HepG2 (cell line): ENCODE measurements around the gene BGN. TPM values are rescaled to one million over a fixed set of nuclear protein-coding genes. Genes with fewer than 3 reads are reported as not detected.

Experiments
- ATAC-seq: fragments of 200-7000 bp; cut with Tn5 transposase; 3 replicates; pipeline ENCODE4 v1.9.1; 2020; ENCODE audit warnings: mild to moderate bottlenecking, moderate library complexity
- BruUV-seq: library from RNA; stranded (reverse); fragments of 400-500 nt; replicated peaks from 2 replicates; lab custom pipeline; 2021; lab: Mats Ljungman, UMichigan
- CTCF ChIA-PET: fragments of 300-600 bp; formaldehyde crosslinking; extraction: SDS; loops from one replicate; lab custom pipeline; 2021; ENCODE audit warnings: low total read pairs, inconsistent platforms, low intra/inter-chr PET ratio; lab: Yijun Ruan, JAX
- POLR2A ChIA-PET: fragments of 350-600 bp; sonication (Branson Sonifier 250); formaldehyde crosslinking; loops from one replicate; lab custom pipeline; 2020; ENCODE audit warnings: antibody characterized with exemption, inconsistent platforms; lab: Yijun Ruan, JAX
- DNase-seq: peaks from one replicate; pipeline ENCODE4 v3.0.0-alpha.2; 2015; ENCODE audit warnings: low spot score
- FAIRE-seq: peaks from 3 replicates; lab custom pipeline; 2011; peaks lifted over from hg19 to GRCh38; lab: Jason Lieb, UNC
- H2AFZ ChIP-seq: one replicate; pipeline ENCODE4 v1.6.1; 2011; ENCODE audit warnings: low read length, inconsistent platforms
- H3K27ac ChIP-seq: fragments of 300-600 bp; 3 replicates; pipeline ENCODE4 v1.8.0; 2011; ENCODE audit warnings: mixed run types, mild to moderate bottlenecking, mixed read lengths, low read length, inconsistent platforms; ENCODE audit not compliant: insufficient read depth; ENCODE audit errors: extremely low read length
- H3K27me3 ChIP-seq, 2 experiments: fragments of 200-600 bp in 1 of 2; 2 replicates in 1 of 2; 3 replicates in 1 of 2; pipeline versions ENCODE4 v1.6.0 to v1.8.0; 2011; ENCODE audit warnings: low read length in 2 of 2, mild to moderate bottlenecking in 2 of 2, moderate library complexity in 2 of 2, inconsistent platforms in 1 of 2; ENCODE audit not compliant: insufficient read depth in 2 of 2, control insufficient read depth in 1 of 2
- H3K36me3 ChIP-seq, 2 experiments: fragments of 200-600 bp in 1 of 2; replicated peaks in 1 of 2; 2 replicates in 1 of 2; 3 replicates in 1 of 2; pipeline versions ENCODE4 v1.5.1 to v1.8.0; 2011; ENCODE audit warnings: low read length in 2 of 2, inconsistent platforms in 1 of 2; ENCODE audit not compliant: insufficient read depth in 2 of 2, control insufficient read depth in 1 of 2
- H3K4me1 ChIP-seq: 2 replicates; pipeline ENCODE4 v1.5.1; 2012; ENCODE audit warnings: low read length, inconsistent platforms; ENCODE audit not compliant: insufficient read depth
- H3K4me2 ChIP-seq: 2 replicates; pipeline ENCODE4 v1.6.0; 2011; ENCODE audit warnings: low read depth, low read length, inconsistent platforms
- H3K4me3 ChIP-seq, 3 experiments: fragments of 200-600 bp in 1 of 3; sonication (generic), shearing (Covaris generic) in 1 of 3; replicated peaks in 1 of 3; 2 replicates each; pipeline ENCODE4 v1.5.1; 2011 to 2016; ENCODE audit warnings: low read length in 3 of 3, inconsistent platforms in 2 of 3, low read depth in 2 of 3, mild to moderate bottlenecking in 2 of 3, control low read depth in 1 of 3, mixed read lengths in 1 of 3; ENCODE audit not compliant: insufficient read depth in 1 of 3
- H3K79me2 ChIP-seq: one replicate; pipeline ENCODE4 v1.6.1; 2011; ENCODE audit warnings: low read length, inconsistent platforms; ENCODE audit not compliant: insufficient read depth
- H3K9ac ChIP-seq: 2 replicates; pipeline ENCODE4 v1.6.0; 2011; ENCODE audit warnings: mild to moderate bottlenecking, low read depth, low read length, inconsistent platforms; ENCODE audit not compliant: insufficient read depth
- H3K9me3 ChIP-seq: 2 replicates; pipeline ENCODE4 v1.5.1; 2012; ENCODE audit warnings: mild to moderate bottlenecking, low read length
- H4K20me1 ChIP-seq: 2 replicates; pipeline ENCODE4 v1.6.0; 2011; ENCODE audit warnings: inconsistent platforms, mild to moderate bottlenecking, low read length, moderate library complexity; ENCODE audit not compliant: insufficient read depth
- AGO2 ChIP-seq: fragments of 200-400 bp; formaldehyde crosslinking; optimal IDR thresholded peaks from 2 replicates; pipeline ENCODE3; 2017; ENCODE audit warnings: mild to moderate bottlenecking, low read depth, low read length, moderate library complexity
- HOMEZ ChIP-seq: IDR thresholded peaks from 2 replicates; pipeline ENCODE4 v1.6.1; 2016; ENCODE audit warnings: low read depth
- JARID2 ChIP-seq: sonication (generic); formaldehyde crosslinking; IDR thresholded peaks from 2 replicates; pipeline ENCODE4 v1.8.1; 2023; ENCODE audit warnings: missing genetic modification reagents, inconsistent platforms; ENCODE audit not compliant: insufficient replicate concordance
- MAFG ChIP-seq: sonication (generic); formaldehyde crosslinking; IDR thresholded peaks from 2 replicates; pipeline ENCODE4 v1.5.1; 2020; ENCODE audit warnings: mild to moderate bottlenecking, missing genetic modification reagents
- NR2F6 ChIP-seq, 2 experiments: IDR thresholded peaks; 2 replicates each; pipeline ENCODE4 v1.6.1; 2016; ENCODE audit warnings: antibody characterized with exemption in 1 of 2, mild to moderate bottlenecking in 1 of 2
- REXO4 ChIP-seq: sonication (generic); formaldehyde crosslinking; IDR thresholded peaks from 2 replicates; pipeline ENCODE4 v1.8.0; 2022; ENCODE audit warnings: missing genetic modification reagents, mild to moderate bottlenecking, borderline replicate concordance
- SYNCRIP ChIP-seq: fragments of 200-400 bp; formaldehyde crosslinking; IDR thresholded peaks from 2 replicates; pipeline ENCODE4 v1.6.1; 2018; ENCODE audit warnings: mild to moderate bottlenecking, low read depth, low read length; ENCODE audit not compliant: insufficient read depth
- ZFP82 ChIP-seq: sonication (generic); formaldehyde crosslinking; IDR thresholded peaks from 2 replicates; pipeline ENCODE4 v1.5.1; 2020; ENCODE audit warnings: mild to moderate bottlenecking, missing genetic modification reagents, borderline replicate concordance
- ZNF44 ChIP-seq: sonication (generic); formaldehyde crosslinking; IDR thresholded peaks from 2 replicates; pipeline ENCODE4 v1.5.1; 2020; ENCODE audit warnings: mild to moderate bottlenecking, missing genetic modification reagents
- ZNF556 ChIP-seq: sonication (generic); formaldehyde crosslinking; IDR thresholded peaks from 2 replicates; pipeline ENCODE4 v1.4.0; 2020; ENCODE audit warnings: mild to moderate bottlenecking, missing genetic modification reagents, borderline replicate concordance
- ZNF780A ChIP-seq: sonication (generic); formaldehyde crosslinking; IDR thresholded peaks from 2 replicates; pipeline ENCODE4 v1.8.0; 2022; ENCODE audit warnings: mild to moderate bottlenecking, missing genetic modification reagents, moderate library complexity
- WGBS: methylation state at CpG from one replicate; pipeline ENCODE4 v1.1.6; 2017; ENCODE audit warnings: low lambda C conversion rate; 5-methylcytosine and 5-hydroxymethylcytosine counted together
- in situ Hi-C: cut with HindIII; loops from 2 replicates; pipeline ENCODE4 v1.10.0; 2017; ENCODE audit warnings: low pct_unique_long_range_greater_than_20kb; ENCODE audit not compliant: extremely low pct_ligation_motif_present
- intact Hi-C: fragments of 100-400 bp; cut with micrococcal nuclease; formaldehyde crosslinking; loops from one replicate; pipeline ENCODE4 v1.10.0; 2022; ENCODE audit not compliant: unreplicated experiment
- polyA plus RNA-seq, 8 experiments: library from polyadenylated mRNA; depleted of rRNA in 3 of 8; stranded (reverse) in 7 of 8; unstranded in 1 of 8; fragments of >200 nt; fragmentation: Illumina TruSeq in 4 of 8; extraction: Trizol in 4 of 8; gene quantifications; 2 replicates each; pipeline versions ENCODE4 v1.2.1 to v1.2.3, GENCODE V29; 2011 to 2016; ENCODE audit warnings: low read depth in 4 of 8, missing spikeins in 1 of 8, mixed read lengths in 1 of 8; ENCODE audit not compliant: insufficient read depth in 1 of 8
- total RNA-seq, 5 experiments: library from RNA; depleted of rRNA; stranded (reverse); fragments of >200 nt; fragmentation: Illumina TruSeq; extraction: Trizol; gene quantifications; 2 replicates each; pipeline ENCODE4 v1.2.3, GENCODE V29; 2016; ENCODE audit warnings: low read depth in 1 of 5
- TF ChIP-seq, protein P1 (sequence below): IDR thresholded peaks from 2 replicates; pipeline ENCODE4 v1.6.1; 2016
- TF ChIP-seq, protein P2 (sequence below): sonication (generic); formaldehyde crosslinking; IDR thresholded peaks from 2 replicates; pipeline ENCODE4 v1.4.0; 2020; ENCODE audit warnings: missing genetic modification reagents, borderline replicate concordance

Gene BGN
- total and polyA plus RNA-seq, 2 of the 13 experiments (the other 11 are each of a cell fraction or from before 2014, with no cell fraction given) = 0.18 to 0.63 TPM

GRCh38 chrX:153445856-153446635 lies 48.7 kb upstream of the BGN start, which contains the start of gene TREX2:
TREX2 (minus strand) TSS chrX:153446056; CDS start chrX:153445430, 626 bp downstream.
- no peaks in the 10 kb centered on the region for H3K4me1 ChIP-seq
- in situ Hi-C loops (no loop called here), intact Hi-C loops (no loop called here)
- no peaks in the 10 kb centered on the region for H3K27me3 ChIP-seq
- H3K9ac ChIP-seq = no peak within 1 kb of the TSS
- H3K27ac ChIP-seq = no peak within 1 kb of the TSS
- BruUV-seq = no TSS peak
- no peaks in the 10 kb centered on the region for H3K9me3 ChIP-seq
- no peak for FAIRE-seq
- ChIA-PET CTCF (no interaction called here), POLR2A (no interaction called here)
- no CpG with 5 or more reads among the region's 30 CpGs for WGBS
- H3K4me2 ChIP-seq = no peak within 1 kb of the TSS
- H3K36me3 ChIP-seq = no peaks in the 10 kb centered on the region
- no peak for DNase-seq
- no peak for ATAC-seq
- no peak within 1 kb of the TSS for H2AFZ ChIP-seq
- H3K4me3 ChIP-seq = no peak within 1 kb of the TSS
- no peaks in the 10 kb centered on the region for H4K20me1 ChIP-seq
- no peak for TF ChIP-seq NR2F6 (IDR thresholded peaks at IDR 0.05)
- no peak for TF ChIP-seq NR2F6 (CRISPR knock-in tag; IDR thresholded peaks at IDR 0.05)
- TF ChIP-seq REXO4 = no peak
- TF ChIP-seq AGO2 = peak; percentile 36
- no peaks in the 10 kb centered on the region for H3K79me2 ChIP-seq

DNA sequence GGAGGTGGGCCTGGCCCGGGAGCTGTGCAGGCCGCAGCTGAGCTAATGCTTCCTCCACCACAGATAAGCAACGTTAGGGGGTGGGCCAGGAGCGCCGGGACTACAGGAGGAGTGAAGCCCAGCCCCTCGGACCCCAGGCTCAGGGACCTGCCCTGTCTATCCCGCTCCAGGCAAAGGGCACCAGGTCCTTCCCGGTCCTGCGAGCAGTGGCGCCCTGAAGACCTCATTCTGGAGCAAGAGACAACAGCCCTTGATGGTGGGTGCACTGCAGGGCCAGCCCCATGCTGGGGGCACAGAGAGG lies 48.2 kb upstream of the BGN start:
- Histone ChIP-seq H3K27ac (no peak overlapping the region), H2AFZ (no peak overlapping the region), H3K9me3 (no peaks in the 10 kb centered on the region), H3K4me3 (no peak overlapping the region), H3K9ac (no peak overlapping the region), H3K4me1 (no peaks in the 10 kb centered on the region), H4K20me1 (no peaks in the 10 kb centered on the region), H3K27me3 (no peaks in the 10 kb centered on the region), H3K4me2 (no peak overlapping the region), H3K36me3 (no peaks in the 10 kb centered on the region), H3K79me2 (no peaks in the 10 kb centered on the region)
- ChIA-PET POLR2A (no interaction called here), CTCF (no interaction called here)
- WGBS = no CpG with 5 or more reads among the region's 10 CpGs
- BruUV-seq = no TSS peak
- intact Hi-C loops (no loop called here), in situ Hi-C loops (no loop called here)
- DNase-seq = no peak
- ATAC-seq = no peak
- FAIRE-seq = no peak
- TF ChIP-seq ZNF556 (no peak), HOMEZ (CRISPR knock-in tag) (no peak), JARID2 (CRISPR knock-in tag) (no peak), MAFG (CRISPR knock-in tag) (no peak), ZNF780A (CRISPR knock-in tag) (no peak), ZFP82 (CRISPR knock-in tag) (no peak), SYNCRIP (no peak), ZNF44 (no peak)
- TF ChIP-seq, protein P1, sequence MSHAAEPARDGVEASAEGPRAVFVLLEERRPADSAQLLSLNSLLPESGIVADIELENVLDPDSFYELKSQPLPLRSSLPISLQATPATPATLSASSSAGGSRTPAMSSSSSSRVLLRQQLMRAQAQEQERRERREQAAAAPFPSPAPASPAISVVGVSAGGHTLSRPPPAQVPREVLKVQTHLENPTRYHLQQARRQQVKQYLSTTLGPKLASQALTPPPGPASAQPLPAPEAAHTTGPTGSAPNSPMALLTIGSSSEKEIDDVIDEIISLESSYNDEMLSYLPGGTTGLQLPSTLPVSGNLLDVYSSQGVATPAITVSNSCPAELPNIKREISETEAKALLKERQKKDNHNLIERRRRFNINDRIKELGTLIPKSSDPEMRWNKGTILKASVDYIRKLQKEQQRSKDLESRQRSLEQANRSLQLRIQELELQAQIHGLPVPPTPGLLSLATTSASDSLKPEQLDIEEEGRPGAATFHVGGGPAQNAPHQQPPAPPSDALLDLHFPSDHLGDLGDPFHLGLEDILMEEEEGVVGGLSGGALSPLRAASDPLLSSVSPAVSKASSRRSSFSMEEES (CRISPR knock-in tag) = no peak
- TF ChIP-seq, protein P2, sequence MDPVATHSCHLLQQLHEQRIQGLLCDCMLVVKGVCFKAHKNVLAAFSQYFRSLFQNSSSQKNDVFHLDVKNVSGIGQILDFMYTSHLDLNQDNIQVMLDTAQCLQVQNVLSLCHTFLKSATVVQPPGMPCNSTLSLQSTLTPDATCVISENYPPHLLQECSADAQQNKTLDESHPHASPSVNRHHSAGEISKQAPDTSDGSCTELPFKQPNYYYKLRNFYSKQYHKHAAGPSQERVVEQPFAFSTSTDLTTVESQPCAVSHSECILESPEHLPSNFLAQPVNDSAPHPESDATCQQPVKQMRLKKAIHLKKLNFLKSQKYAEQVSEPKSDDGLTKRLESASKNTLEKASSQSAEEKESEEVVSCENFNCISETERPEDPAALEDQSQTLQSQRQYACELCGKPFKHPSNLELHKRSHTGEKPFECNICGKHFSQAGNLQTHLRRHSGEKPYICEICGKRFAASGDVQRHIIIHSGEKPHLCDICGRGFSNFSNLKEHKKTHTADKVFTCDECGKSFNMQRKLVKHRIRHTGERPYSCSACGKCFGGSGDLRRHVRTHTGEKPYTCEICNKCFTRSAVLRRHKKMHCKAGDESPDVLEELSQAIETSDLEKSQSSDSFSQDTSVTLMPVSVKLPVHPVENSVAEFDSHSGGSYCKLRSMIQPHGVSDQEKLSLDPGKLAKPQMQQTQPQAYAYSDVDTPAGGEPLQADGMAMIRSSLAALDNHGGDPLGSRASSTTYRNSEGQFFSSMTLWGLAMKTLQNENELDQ = no peak
